CD14-positive monocyte (primary cell): ENCODE data around the gene CASQ1. TPM values are rescaled to one million over a fixed set of nuclear protein-coding genes. Genes with fewer than 3 reads are reported as not detected.

Experiments used
- DNase-seq, 3 donors: peaks; one replicate each; pipeline ENCODE4 v3.0.0-alpha.2; 2011 to 2022
- H2AFZ ChIP-seq: 2 replicates; pipeline ENCODE4 v1.6.0; 2012; ENCODE audit warnings: mild to moderate bottlenecking, low read depth, low read length, inconsistent platforms; ENCODE audit not compliant: insufficient read depth, poor library complexity, severe bottlenecking
- H3K27ac ChIP-seq, 2 donors: 1 replicate in 1 of 2; 2 replicates in 1 of 2; pipeline ENCODE4 v1.5.1; 2012 to 2013; ENCODE audit warnings: low read length in 2 of 2, control low read depth in 1 of 2, inconsistent platforms in 1 of 2, low read depth in 1 of 2, mild to moderate bottlenecking in 1 of 2
- H3K27me3 ChIP-seq, 2 donors: one replicate each; pipeline versions ENCODE4 v1.6.0 to v1.6.1; 2011 to 2013; ENCODE audit warnings: low read length in 2 of 2; ENCODE audit not compliant: control insufficient read depth in 2 of 2, insufficient read depth in 2 of 2
- H3K36me3 ChIP-seq, 2 donors: replicated peaks in 1 of 2; 1 replicate in 1 of 2; 2 replicates in 1 of 2; pipeline versions ENCODE4 v1.5.1 to v1.6.1; 2012 to 2013; ENCODE audit warnings: low read length in 2 of 2, control low read depth in 1 of 2, inconsistent platforms in 1 of 2, mild to moderate bottlenecking in 1 of 2; ENCODE audit not compliant: insufficient read depth in 2 of 2, control insufficient read depth in 1 of 2
- H3K4me1 ChIP-seq, 2 donors: 1 replicate in 1 of 2; 2 replicates in 1 of 2; pipeline versions ENCODE4 v1.5.1 to v1.6.1; 2012 to 2013; ENCODE audit warnings: low read length in 2 of 2, control low read depth in 1 of 2, inconsistent platforms in 1 of 2, mild to moderate bottlenecking in 1 of 2, moderate library complexity in 1 of 2; ENCODE audit not compliant: insufficient read depth in 2 of 2, control insufficient read depth in 1 of 2
- H3K4me2 ChIP-seq: replicated peaks from 2 replicates; pipeline ENCODE3; 2012; ENCODE audit warnings: low read length, moderate library complexity, mild to moderate bottlenecking; ENCODE audit not compliant: poor library complexity, severe bottlenecking; ENCODE audit errors: extremely low read depth
- H3K4me3 ChIP-seq, 3 experiments: fragments of 200-600 bp in 1 of 3; sonication (generic) in 1 of 3; replicated peaks in 1 of 3; 1 replicate in 2 of 3; 2 replicates in 1 of 3; pipeline ENCODE4 v1.5.1; 2011 to 2013; ENCODE audit warnings: low read length in 3 of 3, mild to moderate bottlenecking in 3 of 3, control low read depth in 2 of 3, low read depth in 2 of 3, inconsistent platforms in 1 of 3, moderate library complexity in 1 of 3
- H3K79me2 ChIP-seq: 2 replicates; pipeline ENCODE4 v1.6.0; 2012; ENCODE audit warnings: mild to moderate bottlenecking, control low read depth, inconsistent platforms, low read length, moderate library complexity; ENCODE audit not compliant: insufficient read depth
- H3K9ac ChIP-seq: 2 replicates; pipeline ENCODE4 v1.6.0; 2017; ENCODE audit warnings: low read length, mild to moderate bottlenecking; ENCODE audit not compliant: insufficient read depth, poor library complexity, severe bottlenecking
- H3K9me3 ChIP-seq, 2 donors: replicated peaks in 1 of 2; 1 replicate in 1 of 2; 2 replicates in 1 of 2; pipeline versions ENCODE4 v1.5.1 to v1.6.1; 2012 to 2013; ENCODE audit warnings: low read length in 2 of 2, control low read depth in 1 of 2; ENCODE audit not compliant: control insufficient read depth in 1 of 2, insufficient read depth in 1 of 2
- H4K20me1 ChIP-seq: 2 replicates; pipeline ENCODE4 v1.6.0; 2012; ENCODE audit warnings: mild to moderate bottlenecking, low read length, control low read depth, moderate library complexity; ENCODE audit not compliant: insufficient read depth
- H3K27ac Mint-ChIP-seq, 7 donors: one replicate each; pipeline ENCODE4 v1.8.0; 2020; ENCODE audit warnings: mild to moderate bottlenecking in 7 of 7, mixed read lengths in 7 of 7, moderate library complexity in 6 of 7, inconsistent platforms in 2 of 7
- H3K27me3 Mint-ChIP-seq, 3 donors: one replicate each; pipeline ENCODE4 v1.8.0; 2021 to 2022; ENCODE audit warnings: low read depth in 3 of 3, mild to moderate bottlenecking in 3 of 3, mixed read lengths in 3 of 3, moderate library complexity in 3 of 3, inconsistent platforms in 1 of 3
- H3K36me3 Mint-ChIP-seq, 2 donors: one replicate each; pipeline ENCODE4 v1.8.0; 2020; ENCODE audit warnings: mixed read lengths in 2 of 2, inconsistent platforms in 1 of 2, mild to moderate bottlenecking in 1 of 2
- H3K4me1 Mint-ChIP-seq: one replicate; pipeline ENCODE4 v1.8.0; 2020; ENCODE audit warnings: mild to moderate bottlenecking, mixed read lengths
- H3K4me3 Mint-ChIP-seq, 2 donors: one replicate each; pipeline ENCODE4 v1.8.0; 2020; ENCODE audit warnings: mild to moderate bottlenecking in 2 of 2, mixed read lengths in 2 of 2, moderate library complexity in 1 of 2
- H3K9me3 Mint-ChIP-seq, 7 donors: one replicate each; pipeline ENCODE4 v1.8.0; 2020 to 2022; ENCODE audit warnings: mixed read lengths in 7 of 7, mild to moderate bottlenecking in 6 of 7, moderate library complexity in 6 of 7, inconsistent platforms in 2 of 7
- CTCF ChIP-seq: fragments of 200-600 bp; IDR thresholded peaks from one replicate; pipeline ENCODE4 v1.8.0; 2022; ENCODE audit warnings: antibody characterized with exemption, mild to moderate bottlenecking
- WGBS: methylation state at CpG from one replicate; pipeline ENCODE4 v1.1.5; 2013; ENCODE audit warnings: missing lambda C conversion rate; ENCODE audit not compliant: insufficient coverage; 5-methylcytosine and 5-hydroxymethylcytosine counted together
- intact Hi-C, 2 donors: fragments of 100-400 bp; cut with micrococcal nuclease; formaldehyde crosslinking; loops; one replicate each; pipeline versions ENCODE4 v1.15.0 to v1.15.1; 2023
- polyA plus RNA-seq, 3 donors: library from polyadenylated mRNA; depleted of rRNA in 1 of 3; unstranded in 2 of 3; stranded (reverse) in 1 of 3; fragments of 300-500 nt in 2 of 3; fragments of >200 nt in 1 of 3; fragmentation: Illumina TruSeq in 2 of 3; gene quantifications; 1 replicate in 2 of 3; 2 replicates in 1 of 3; pipeline ENCODE4 v1.2.3, GENCODE V29; 2012 to 2021

Gene CASQ1
- polyA plus RNA-seq, 3 donors, result 0.09 to 11.1 TPM; not detected in 1

DNA sequence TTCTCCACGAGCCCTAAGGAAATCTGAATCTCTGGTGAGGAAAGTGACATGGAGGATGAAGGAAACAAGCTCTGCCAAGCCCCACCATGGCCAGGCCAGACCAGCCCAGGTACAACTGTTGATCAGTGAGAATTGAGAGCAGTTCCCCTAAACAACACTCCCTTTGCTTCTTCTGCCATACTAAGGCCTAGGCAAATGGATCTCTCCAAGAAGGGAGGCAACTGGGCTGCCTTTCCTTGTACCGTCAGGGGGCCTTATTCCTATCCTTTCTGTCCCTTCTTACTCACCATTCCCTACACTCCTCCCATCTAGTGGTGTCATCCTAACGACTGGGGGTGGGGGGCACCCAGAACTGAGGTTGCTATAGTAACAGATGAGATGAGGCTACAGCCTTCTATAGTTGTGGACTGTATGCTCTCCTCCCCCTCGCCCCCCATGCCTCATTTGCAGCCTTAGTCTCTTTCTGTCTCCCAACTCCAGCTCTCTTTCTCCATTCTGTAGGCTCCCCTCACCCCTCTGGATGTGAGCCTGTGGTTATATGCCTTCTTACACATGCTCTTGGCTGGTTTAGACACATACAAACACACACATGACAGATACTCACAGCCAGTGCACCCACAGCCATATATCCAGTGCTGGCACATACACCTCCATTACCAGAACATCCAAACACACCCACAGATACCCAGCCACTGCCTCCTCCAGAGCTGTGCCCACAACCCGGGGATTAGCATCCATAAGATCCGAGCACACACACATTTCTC, 18.4 kb downstream of the CASQ1 start:
- H3K27me3 Mint-ChIP-seq, result peaks cover 0 to 3% (median 0%) of the 10 kb centered on the region in 3 donors
- no peaks in the 10 kb centered on the region for H3K27me3 ChIP-seq
- intact Hi-C loops, result loop anchor here in 1 of 2 donors (5.0 kb wide), 1 partner anchor 111 kb away; the partner anchor contains the start of gene IGSF8
- no peak overlapping the region for H3K4me2 ChIP-seq
- no peak overlapping the region for H3K27ac ChIP-seq
- H4K20me1 ChIP-seq, result peaks cover 66% of the 10 kb centered on the region
- H3K36me3 Mint-ChIP-seq, result peaks cover 59 to 67% of the 10 kb centered on the region in 2 donors
- peaks cover 40 to 65% of the 10 kb centered on the region in 2 donors for H3K36me3 ChIP-seq
- no peak for DNase-seq
- no peaks in the 10 kb centered on the region for H3K9me3 ChIP-seq
- H3K79me2 ChIP-seq, result peaks cover 3% of the 10 kb centered on the region
- H3K9ac ChIP-seq, result no peak overlapping the region
- no peak overlapping the region for H3K4me3 ChIP-seq
- H3K9me3 Mint-ChIP-seq, result no peaks in the 10 kb centered on the region
- H2AFZ ChIP-seq, result no peak overlapping the region
- no peak overlapping the region for H3K4me3 Mint-ChIP-seq
- TF ChIP-seq CTCF, result no peak
- 80% methylated on average over 2 of the region's 6 CpGs for WGBS
- H3K4me1 Mint-ChIP-seq, result peaks cover 39% of the 10 kb centered on the region
- H3K27ac Mint-ChIP-seq, result peak overlapping the region in 2 of 7 donors; percentile 28 to 70
- peaks cover 28 to 32% of the 10 kb centered on the region in 2 donors for H3K4me1 ChIP-seq

- intact Hi-C loops, result loop anchor here in 1 of 2 donors (5.0 kb wide), 1 partner anchor 112 kb away; the partner anchor contains the start of gene IGSF8
- H3K27me3 ChIP-seq, result no peaks in the 10 kb centered on the region
- no peak overlapping the region for H2AFZ ChIP-seq
- H3K9ac ChIP-seq, result no peak overlapping the region
- H3K27ac Mint-ChIP-seq, result peak overlapping the region in 1 of 7 donors; percentile 27
- no peak for TF ChIP-seq CTCF
- no peak for DNase-seq
- no peak overlapping the region for H3K4me3 ChIP-seq
- peaks cover 71% of the 10 kb centered on the region for H4K20me1 ChIP-seq
- H3K4me1 ChIP-seq, result peaks cover 20 to 25% of the 10 kb centered on the region in 2 donors
- peaks cover 48 to 72% of the 10 kb centered on the region in 2 donors for H3K36me3 ChIP-seq
- H3K4me2 ChIP-seq, result no peak overlapping the region
- WGBS, result 92% methylated on average over 4 of the region's 7 CpGs
- H3K27ac ChIP-seq, result no peak overlapping the region
- no peaks in the 10 kb centered on the region for H3K9me3 ChIP-seq
- H3K79me2 ChIP-seq, result peaks cover 3% of the 10 kb centered on the region
- H3K36me3 Mint-ChIP-seq, result peaks cover 67 to 75% of the 10 kb centered on the region in 2 donors
- H3K9me3 Mint-ChIP-seq, result no peaks in the 10 kb centered on the region
- H3K27me3 Mint-ChIP-seq, result peaks cover 0 to 3% (median 0%) of the 10 kb centered on the region in 3 donors
- peaks cover 32% of the 10 kb centered on the region for H3K4me1 Mint-ChIP-seq
- H3K4me3 Mint-ChIP-seq, result no peak overlapping the region
Observed at GRCh38 chr1:160209321-160210046, 19.1 kb downstream of the CASQ1 start.
